ENCODE results near the gene ANKRD26. TPM values are rescaled to one million over a fixed set of nuclear protein-coding genes. Genes with fewer than 3 reads are reported as not detected.

Gene ANKRD26
- total and polyA plus RNA-seq, 7 donors: 4.0 to 12.7 (median 8.1) TPM

- H3K27ac ChIP-seq: no peak overlapping the region
- no peak for TF ChIP-seq CTCF (IDR thresholded peaks at IDR 0.05)
- H3K27me3 ChIP-seq (ENCODE audit: insufficient read depth in 3 of 3, low read length in 2 of 3): no peaks in the 10 kb centered on the region
- intact Hi-C loops (cut with DNase I): no loop called here
- WGBS, 3 donors: 81 to 87% (median 82%) methylated on average over 5 of the region's 5 CpGs
- H3K4me1 ChIP-seq: no peaks in the 10 kb centered on the region
- ATAC-seq (no peak), DNase-seq (no peak)
- peaks cover 0 to 87% of the 10 kb centered on the region in 2 donors for H3K36me3 ChIP-seq (ENCODE audit: insufficient read depth in 1 of 2, low read depth in 1 of 2)
- no peaks in the 10 kb centered on the region for H3K9me3 ChIP-seq
- no peak overlapping the region for H3K4me3 ChIP-seq
Observed at GRCh38 chr10:27035163-27035562, 65.1 kb downstream of the ANKRD26 start.

- 89 to 95% (median 94%) methylated on average over 2 of the region's 2 CpGs for WGBS, 3 donors
- H3K9me3 ChIP-seq: no peaks in the 10 kb centered on the region
- ATAC-seq (no peak), DNase-seq (no peak)
- intact Hi-C loops (cut with DNase I): no loop called here
- no peak overlapping the region for H3K4me3 ChIP-seq
- H3K36me3 ChIP-seq (ENCODE audit: insufficient read depth in 1 of 2, low read depth in 1 of 2): peaks cover 0 to 92% of the 10 kb centered on the region in 2 donors
- H3K27me3 ChIP-seq (ENCODE audit: insufficient read depth in 3 of 3, low read length in 2 of 3): no peaks in the 10 kb centered on the region
- no peak overlapping the region for H3K27ac ChIP-seq
- no peaks in the 10 kb centered on the region for H3K4me1 ChIP-seq
- TF ChIP-seq CTCF (IDR thresholded peaks at IDR 0.05): no peak
Observed at GRCh38 chr10:27030060-27030459, 70.2 kb downstream of the ANKRD26 start.

GRCh38 chr10:27022048-27022447, 78.2 kb downstream of the ANKRD26 start:
- WGBS, 3 donors: 83 to 84% (median 84%) methylated on average over 2 of the region's 2 CpGs
- DNase-seq: no peak
- Histone ChIP-seq H3K4me3 (no peak overlapping the region), H3K27me3 (ENCODE audit: insufficient read depth in 3 of 3, low read length in 2 of 3) (no peaks in the 10 kb centered on the region), H3K27ac (no peak overlapping the region), H3K36me3 (ENCODE audit: insufficient read depth in 1 of 2, low read depth in 1 of 2) (peaks cover 0 to 58% of the 10 kb centered on the region in 2 donors), H3K4me1 (no peaks in the 10 kb centered on the region), H3K9me3 (no peaks in the 10 kb centered on the region)
- no peak for ATAC-seq
- TF ChIP-seq CTCF (IDR thresholded peaks at IDR 0.05): no peak
- intact Hi-C loops (cut with DNase I): no loop called here

DNA sequence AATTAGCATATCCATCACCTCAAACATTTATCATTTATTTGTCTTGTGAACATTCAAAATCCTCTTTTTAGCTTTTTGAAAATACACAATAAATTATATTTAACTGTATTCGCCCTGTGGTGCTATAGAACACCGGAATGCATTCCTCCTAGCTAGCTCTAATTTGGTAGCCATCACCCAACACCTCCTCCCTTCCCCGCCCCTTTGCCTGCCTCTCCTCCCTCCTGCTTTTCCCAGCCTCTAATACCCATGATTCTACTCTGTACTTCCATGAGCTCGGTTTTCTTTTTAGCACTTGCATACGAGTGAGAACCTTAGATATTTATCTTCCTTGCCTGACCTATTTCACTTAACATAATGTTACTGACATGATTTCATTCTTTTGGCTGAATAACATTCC, 80.1 kb downstream of the ANKRD26 start:
- no peak for TF ChIP-seq CTCF (IDR thresholded peaks at IDR 0.05)
- no peak overlapping the region for H3K4me3 ChIP-seq
- ATAC-seq: no peak
- H3K4me1 ChIP-seq: no peaks in the 10 kb centered on the region
- peaks cover 0 to 54% of the 10 kb centered on the region in 2 donors for H3K36me3 ChIP-seq (ENCODE audit: insufficient read depth in 1 of 2, low read depth in 1 of 2)
- H3K27ac ChIP-seq: no peak overlapping the region
- H3K27me3 ChIP-seq (ENCODE audit: insufficient read depth in 3 of 3, low read length in 2 of 3): no peaks in the 10 kb centered on the region
- no peaks in the 10 kb centered on the region for H3K9me3 ChIP-seq
- DNase-seq: no peak
- intact Hi-C loops (cut with DNase I): no loop called here
- WGBS, 3 donors: 87 to 92% (median 90%) methylated on average over 5 of the region's 5 CpGs

DNA sequence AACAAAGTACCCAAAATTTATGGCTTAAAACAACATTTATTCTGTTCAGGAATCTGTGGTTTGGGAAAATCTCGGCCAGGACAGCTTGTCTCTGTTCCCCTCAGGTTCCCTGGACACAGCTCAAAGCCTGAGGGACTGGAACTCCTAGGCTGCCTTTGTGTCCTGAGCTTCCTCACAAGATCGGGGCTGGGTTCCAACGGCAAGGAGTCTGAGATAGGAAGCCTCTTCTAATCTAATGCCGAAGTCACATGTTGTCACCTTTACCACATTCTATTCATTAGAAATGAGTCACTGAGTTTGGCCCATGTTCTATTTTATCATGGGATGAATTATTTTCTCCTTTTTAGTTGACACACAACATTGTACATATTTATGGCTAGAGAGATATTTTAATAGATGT, 80.5 kb downstream of the ANKRD26 start:
- H3K9me3 ChIP-seq: no peaks in the 10 kb centered on the region

More for the DNA sequence above, 80.5 kb downstream of the ANKRD26 start:
- H3K27ac ChIP-seq: no peak overlapping the region
- H3K4me1 ChIP-seq: no peaks in the 10 kb centered on the region
- no peak for TF ChIP-seq CTCF (IDR thresholded peaks at IDR 0.05)
- WGBS, 3 donors: 80 to 88% (median 88%) methylated on average over 4 of the region's 4 CpGs
- DNase-seq (no peak), ATAC-seq (no peak)
- intact Hi-C loops (cut with DNase I): no loop called here
- no peak overlapping the region for H3K4me3 ChIP-seq
- no peaks in the 10 kb centered on the region for H3K27me3 ChIP-seq (ENCODE audit: insufficient read depth in 3 of 3, low read length in 2 of 3)
- peaks cover 0 to 55% of the 10 kb centered on the region in 2 donors for H3K36me3 ChIP-seq (ENCODE audit: insufficient read depth in 1 of 2, low read depth in 1 of 2)

All from psoas muscle (tissue), 8 donors.